Measurements from ENCODE around the gene MLH3.

GRCh38 chr14:74978416-74978947 is 72.8 kb downstream of the MLH3 start:
- TF ChIP-seq CTCF (conservative IDR thresholded peaks at IDR 0.05) (no peak), EZH2 (IDR thresholded peaks at IDR 0.05; ENCODE audit: low read depth) (no peak)

Measured in PC-9 (cell line).